SJCRH30 (cell line): ENCODE measurements around the gene OSM. TPM values are rescaled to one million over a fixed set of nuclear protein-coding genes. Genes with fewer than 3 reads are reported as not detected.

Experiments
- DNase-seq, 2 experiments: peaks; one replicate each; pipeline ENCODE4 v3.0.0-alpha.2; 2015 to 2020
- H3K27ac ChIP-seq: fragments of 250-450 bp; sonication (Bioruptor Pico); 2 replicates; pipeline ENCODE4 v1.5.1; 2020; ENCODE audit warnings: mild to moderate bottlenecking, moderate library complexity
- H3K27me3 ChIP-seq: fragments of 250-450 bp; sonication (Bioruptor Pico); 2 replicates; pipeline ENCODE4 v1.5.1; 2020; ENCODE audit warnings: mild to moderate bottlenecking, moderate library complexity
- H3K36me3 ChIP-seq: fragments of 250-450 bp; sonication (Bioruptor Pico); 2 replicates; pipeline ENCODE4 v1.5.1; 2020; ENCODE audit warnings: mild to moderate bottlenecking, moderate library complexity
- H3K4me1 ChIP-seq: fragments of 250-450 bp; sonication (Bioruptor Pico); 2 replicates; pipeline ENCODE4 v1.5.1; 2020; ENCODE audit warnings: mild to moderate bottlenecking, moderate library complexity
- H3K4me3 ChIP-seq: fragments of 250-450 bp; sonication (Bioruptor Pico); 2 replicates; pipeline ENCODE4 v1.5.1; 2020; ENCODE audit warnings: mild to moderate bottlenecking, moderate library complexity
- H3K9me3 ChIP-seq: fragments of 250-450 bp; sonication (Bioruptor Pico); replicated peaks from 2 replicates; pipeline ENCODE4 v1.5.1; 2020; ENCODE audit warnings: mild to moderate bottlenecking, moderate library complexity
- total RNA-seq: library from RNA; depleted of rRNA; stranded (reverse); fragments of >200 nt; shearing (Covaris generic); gene quantifications from 2 replicates; pipeline ENCODE4 v1.2.3, GENCODE V29; 2014

OSM gene
- total RNA-seq, 1 experiment from 2014 or later = not detected

- Histone ChIP-seq H3K4me3 (no peak overlapping the region), H3K27ac (no peak overlapping the region), H3K9me3 (no peaks in the 10 kb centered on the region), H3K36me3 (no peaks in the 10 kb centered on the region), H3K27me3 (no peaks in the 10 kb centered on the region), H3K4me1 (peaks cover 26% of the 10 kb centered on the region)
- DNase-seq = no peak
Observed at GRCh38 chr22:30228509-30229359, 37.9 kb downstream of the OSM start.

DNA sequence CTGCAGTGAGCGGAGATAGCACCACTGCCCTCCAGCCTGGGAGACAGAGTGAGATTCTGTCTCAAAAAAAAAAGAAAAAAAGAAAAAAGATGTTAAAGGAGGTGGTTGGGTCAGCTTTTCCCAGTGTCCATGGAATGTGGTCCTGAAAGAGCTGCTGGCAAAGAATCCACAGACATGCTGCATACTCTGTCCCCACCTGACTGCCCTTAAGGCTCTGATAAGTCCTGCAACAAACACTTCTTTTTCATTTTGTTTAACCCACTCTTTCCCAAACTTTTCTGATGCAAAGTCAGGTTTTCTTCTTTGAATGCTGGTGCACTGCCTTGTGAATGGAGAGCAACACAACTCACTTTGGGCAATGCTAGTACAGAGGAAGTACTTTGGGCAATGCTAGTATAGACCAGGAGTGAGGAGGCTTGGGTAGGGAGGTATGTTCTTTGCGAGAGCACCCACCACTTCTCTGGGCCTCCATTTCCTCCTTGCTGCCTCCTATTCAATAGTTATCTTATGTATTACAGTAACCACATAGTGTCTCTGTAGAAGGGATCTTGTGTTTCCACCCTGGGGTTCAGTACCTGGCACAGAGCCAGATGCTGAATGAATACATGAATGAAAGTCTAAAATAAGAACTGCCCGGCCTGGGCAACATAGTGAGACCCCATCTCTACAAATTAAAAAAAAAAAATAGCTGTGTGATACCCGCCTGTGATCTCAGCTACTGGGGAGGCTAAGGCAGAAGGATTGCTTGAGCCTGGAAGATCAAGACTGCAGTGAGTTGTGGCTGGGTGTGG, 39.0 kb downstream of the OSM start:
- Histone ChIP-seq H3K4me3 (no peak overlapping the region), H3K27me3 (no peaks in the 10 kb centered on the region), H3K27ac (no peak overlapping the region), H3K36me3 (no peaks in the 10 kb centered on the region), H3K9me3 (no peaks in the 10 kb centered on the region), H3K4me1 (peaks cover 22% of the 10 kb centered on the region)
- no peak for DNase-seq

- no peak for DNase-seq
- H3K4me1 ChIP-seq = peaks cover 20% of the 10 kb centered on the region
- no peak overlapping the region for H3K27ac ChIP-seq
Observed at GRCh38 chr22:30226192-30226832, 40.3 kb downstream of the OSM start.

GRCh38 chr22:30225220-30225927, 41.3 kb downstream of the OSM start:
- Histone ChIP-seq H3K4me1 (peaks cover 20% of the 10 kb centered on the region), H3K4me3 (no peak overlapping the region), H3K36me3 (no peaks in the 10 kb centered on the region), H3K27me3 (no peaks in the 10 kb centered on the region; the same call in 1 of the 2 replicates), H3K27ac (no peak overlapping the region), H3K9me3 (no peaks in the 10 kb centered on the region)
- DNase-seq = no peak

More at GRCh38 chr22:30226192-30226832, 40.3 kb downstream of the OSM start:
- no peaks in the 10 kb centered on the region; the same call in 1 of the 2 replicates for H3K27me3 ChIP-seq
- no peak overlapping the region for H3K4me3 ChIP-seq
- no peaks in the 10 kb centered on the region for H3K36me3 ChIP-seq
- no peaks in the 10 kb centered on the region for H3K9me3 ChIP-seq

- no peak overlapping the region for H3K4me3 ChIP-seq
- no peaks in the 10 kb centered on the region; the same call in 1 of the 2 replicates for H3K27me3 ChIP-seq
- H3K9me3 ChIP-seq = no peaks in the 10 kb centered on the region
- H3K27ac ChIP-seq = no peak overlapping the region
- H3K4me1 ChIP-seq = peaks cover 20% of the 10 kb centered on the region
- no peaks in the 10 kb centered on the region for H3K36me3 ChIP-seq
- no peak for DNase-seq
Observed at GRCh38 chr22:30224161-30224857, 42.3 kb downstream of the OSM start.

DNA sequence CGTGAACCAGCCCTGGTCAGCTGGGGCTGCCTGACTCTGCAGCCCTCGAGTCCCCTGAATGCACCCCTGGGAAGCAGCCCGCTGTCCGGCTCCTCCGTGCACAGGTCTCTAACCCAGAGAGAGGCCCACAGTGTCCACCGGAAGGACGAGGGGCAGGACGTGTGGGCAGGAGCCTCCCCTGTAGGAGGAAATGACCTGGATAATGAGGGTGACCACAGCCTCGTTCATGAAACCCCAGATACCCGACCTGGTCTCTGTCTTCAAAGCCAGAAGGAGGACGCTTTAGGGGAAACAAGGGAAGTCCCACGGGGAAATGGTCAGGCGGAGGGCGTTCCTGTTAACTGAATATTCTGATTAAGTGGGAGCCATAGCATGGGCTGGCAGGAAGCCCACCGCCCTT, 43.3 kb downstream of the OSM start:
- Histone ChIP-seq H3K4me3 (no peak overlapping the region), H3K36me3 (no peaks in the 10 kb centered on the region), H3K27me3 (no peaks in the 10 kb centered on the region; the same call in 1 of the 2 replicates), H3K4me1 (peaks cover 13% of the 10 kb centered on the region; the same call in 1 of the 2 replicates), H3K9me3 (no peaks in the 10 kb centered on the region), H3K27ac (no peak overlapping the region)
- DNase-seq = peak in 1 of 2 experiments; percentile 34

DNA sequence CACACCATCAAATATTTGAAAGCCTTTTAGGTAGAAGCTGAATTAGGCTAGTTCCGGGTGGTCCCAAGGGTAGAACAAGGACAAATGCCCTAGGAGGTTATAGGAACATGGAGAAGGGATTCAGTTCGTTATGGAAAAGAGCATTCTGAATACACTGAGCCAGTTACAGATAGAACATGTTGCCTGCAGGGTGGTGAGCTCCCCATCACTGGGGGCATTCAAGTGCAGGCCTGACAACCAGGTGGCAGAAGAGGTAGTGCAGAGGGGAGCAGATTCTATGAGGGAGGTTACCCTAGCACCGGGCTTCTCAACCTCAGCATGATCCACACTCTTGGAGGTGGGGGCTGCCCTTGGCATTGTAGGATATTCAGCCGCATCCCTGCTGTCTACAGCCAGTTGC, 44.3 kb downstream of the OSM start:
- Histone ChIP-seq H3K9me3 (no peaks in the 10 kb centered on the region), H3K4me1 (peaks cover 11% of the 10 kb centered on the region; the same call in 1 of the 2 replicates), H3K27me3 (no peaks in the 10 kb centered on the region; the same call in 1 of the 2 replicates), H3K4me3 (no peak overlapping the region), H3K36me3 (no peaks in the 10 kb centered on the region), H3K27ac (no peak overlapping the region)
- DNase-seq = no peak

GRCh38 chr22:30221121-30221992, 45.3 kb downstream of the OSM start:
- Histone ChIP-seq H3K27me3 (no peaks in the 10 kb centered on the region; the same call in 1 of the 2 replicates), H3K4me1 (peaks cover 11% of the 10 kb centered on the region; the same call in 1 of the 2 replicates), H3K27ac (no peak overlapping the region), H3K4me3 (no peak overlapping the region), H3K9me3 (no peaks in the 10 kb centered on the region), H3K36me3 (no peaks in the 10 kb centered on the region)
- DNase-seq = no peak

GRCh38 chr22:30220338-30221012, 46.2 kb downstream of the OSM start:
- H3K9me3 ChIP-seq = no peaks in the 10 kb centered on the region
- H3K36me3 ChIP-seq = no peaks in the 10 kb centered on the region
- H3K4me3 ChIP-seq = no peak overlapping the region
- H3K27ac ChIP-seq = no peak overlapping the region
- no peaks in the 10 kb centered on the region; the same call in 1 of the 2 replicates for H3K27me3 ChIP-seq
- peaks cover 11% of the 10 kb centered on the region; the same call in 1 of the 2 replicates for H3K4me1 ChIP-seq
- no peak for DNase-seq

DNA sequence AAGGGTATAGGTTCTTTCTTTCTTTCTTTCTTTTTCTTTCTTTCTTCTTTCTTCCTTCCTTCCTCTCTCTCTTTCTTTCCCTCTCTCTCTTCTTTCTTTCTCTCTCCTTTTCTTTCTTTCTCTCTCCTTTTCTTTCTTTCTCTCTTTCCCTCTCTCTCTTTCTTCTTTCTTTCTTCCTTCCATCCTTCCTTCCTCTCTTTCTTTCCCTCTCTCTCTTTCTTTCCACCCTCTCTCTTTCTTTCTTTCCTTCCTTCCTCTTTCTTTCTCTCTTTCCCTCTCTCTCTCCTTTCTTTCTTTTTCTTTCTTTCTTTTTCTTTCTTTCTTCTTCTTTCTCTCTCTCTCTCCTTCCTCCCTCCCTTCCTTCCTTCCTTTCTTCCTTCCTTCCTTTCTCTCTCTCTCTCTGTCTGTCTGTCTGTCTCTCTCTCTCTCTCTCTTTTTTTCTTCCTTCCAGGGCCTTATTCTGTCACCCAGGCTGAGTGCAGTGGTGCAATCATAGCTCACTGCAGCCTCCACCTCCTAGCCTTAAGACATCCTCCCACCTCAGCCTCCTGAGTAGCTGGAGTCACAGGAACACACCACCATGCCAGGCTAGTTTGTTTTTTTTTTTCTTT, 46.9 kb downstream of the OSM start:
- peaks cover 11% of the 10 kb centered on the region; the same call in 1 of the 2 replicates for H3K4me1 ChIP-seq
- H3K9me3 ChIP-seq = no peaks in the 10 kb centered on the region
- no peak overlapping the region for H3K4me3 ChIP-seq
- H3K27me3 ChIP-seq = no peaks in the 10 kb centered on the region; the same call in 1 of the 2 replicates
- no peak overlapping the region for H3K27ac ChIP-seq
- no peak for DNase-seq
- H3K36me3 ChIP-seq = no peaks in the 10 kb centered on the region

- no peak for DNase-seq
- Histone ChIP-seq H3K4me3 (no peak overlapping the region), H3K36me3 (no peaks in the 10 kb centered on the region), H3K4me1 (peaks cover 6% of the 10 kb centered on the region; the same call in 1 of the 2 replicates), H3K9me3 (no peaks in the 10 kb centered on the region), H3K27me3 (no peaks in the 10 kb centered on the region; the same call in 1 of the 2 replicates), H3K27ac (no peak overlapping the region)
Observed at GRCh38 chr22:30219049-30219654, 47.5 kb downstream of the OSM start.
